Measurements from ENCODE around the gene SORCS2.

DNA sequence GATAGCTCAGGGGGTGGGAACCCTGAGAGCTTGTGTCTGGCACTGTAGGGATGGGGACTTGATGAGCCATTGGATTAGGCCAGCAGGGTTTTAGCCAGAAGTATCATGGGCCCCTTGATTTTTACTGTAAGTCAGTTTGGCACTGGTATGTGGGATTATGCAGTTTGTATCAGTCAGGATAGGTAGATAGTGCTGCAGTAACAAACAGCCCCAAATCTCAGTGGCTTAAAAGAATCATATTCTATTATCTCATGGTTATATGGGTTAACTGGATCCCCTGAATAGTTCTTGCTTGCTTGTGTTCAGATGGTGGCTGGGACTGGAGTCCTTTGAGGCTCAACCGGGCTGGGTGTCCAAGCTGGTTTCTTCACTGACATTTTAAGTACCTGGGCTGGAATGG lies 56.5 kb downstream of the SORCS2 start:
- TF ChIP-seq CTCF (IDR thresholded peaks at IDR 0.05) (no peak), POLR2A (IDR thresholded peaks at IDR 0.05) (no peak), POLR2AphosphoS5 (IDR thresholded peaks at IDR 0.05) (no peak)

All from prostate gland (tissue), 2 donors.